ENCODE measurements around the gene SLC22A12.

SLC22A12 gene

GRCh38 chr11:64605656-64606585, 14.9 kb downstream of the SLC22A12 start:
- peak overlapping the region; percentile 7 for H3K56ac ChIP-seq (ENCODE audit: low read length)

GRCh38 chr11:64606796-64607380, 15.9 kb downstream of the SLC22A12 start:
- Histone ChIP-seq H4K5ac (ENCODE audit: low read length) (no peak overlapping the region), H3K79me1 (ENCODE audit: low read length) (no peaks in the 10 kb centered on the region), H3K79me2 (ENCODE audit: control insufficient read depth, insufficient read depth, low read length) (no peaks in the 10 kb centered on the region), H2BK120ac (ENCODE audit: low read depth, low read length) (no peak overlapping the region), H3K27ac (ENCODE audit: low read depth, low read length) (no peak overlapping the region), H2BK15ac (replicated peaks; ENCODE audit: low read depth) (no peak overlapping the region), H3K23ac (ENCODE audit: low read length) (no peak overlapping the region), H3K18ac (ENCODE audit: low read length) (no peak overlapping the region), H3K4me3 (ENCODE audit: low read length) (no peak overlapping the region), H3K56ac (ENCODE audit: low read length) (no peak overlapping the region), H3K36me3 (ENCODE audit: control insufficient read depth, insufficient read depth, low read length) (no peaks in the 10 kb centered on the region), H3K4me1 (ENCODE audit: control insufficient read depth, low read depth, low read length) (no peaks in the 10 kb centered on the region), H3K4me2 (ENCODE audit: low read length) (no peak overlapping the region), H4K8ac (ENCODE audit: low read depth, low read length) (no peak overlapping the region), H3K4ac (ENCODE audit: low read depth, low read length) (no peak overlapping the region), H3K27me3 (ENCODE audit: insufficient read depth, low read length, poor library complexity) (no peaks in the 10 kb centered on the region), H2AK5ac (ENCODE audit: low read length) (no peak overlapping the region), H2BK5ac (ENCODE audit: low read length) (no peak overlapping the region), H3K9ac (ENCODE audit: low read length) (no peak overlapping the region)
- WGBS (ENCODE audit: extremely low coverage, insufficient coverage, low lambda C conversion rate) = no CpG with 5 or more reads among the region's 23 CpGs
- no peak for DNase-seq

More at GRCh38 chr11:64605656-64606585, 14.9 kb downstream of the SLC22A12 start:
- no peaks in the 10 kb centered on the region for H3K79me2 ChIP-seq (ENCODE audit: control insufficient read depth, insufficient read depth, low read length)
- no peak overlapping the region for H2BK120ac ChIP-seq (ENCODE audit: low read depth, low read length)
- no peak overlapping the region for H3K9ac ChIP-seq (ENCODE audit: low read length)
- H3K18ac ChIP-seq (ENCODE audit: low read length) = no peak overlapping the region
- no peak overlapping the region for H2AK5ac ChIP-seq (ENCODE audit: low read length)
- H3K4me1 ChIP-seq (ENCODE audit: control insufficient read depth, low read depth, low read length) = no peaks in the 10 kb centered on the region
- H3K27ac ChIP-seq (ENCODE audit: low read depth, low read length) = no peak overlapping the region
- H3K27me3 ChIP-seq (ENCODE audit: insufficient read depth, low read length, poor library complexity) = no peaks in the 10 kb centered on the region
- no peaks in the 10 kb centered on the region for H3K79me1 ChIP-seq (ENCODE audit: low read length)
- DNase-seq = no peak
- no peak overlapping the region for H3K4me2 ChIP-seq (ENCODE audit: low read length)
- no peak overlapping the region for H2BK15ac ChIP-seq (replicated peaks; ENCODE audit: low read depth)
- H3K4me3 ChIP-seq (ENCODE audit: low read length) = no peak overlapping the region
- no peaks in the 10 kb centered on the region for H3K36me3 ChIP-seq (ENCODE audit: control insufficient read depth, insufficient read depth, low read length)
- H4K5ac ChIP-seq (ENCODE audit: low read length) = no peak overlapping the region
- no peak overlapping the region for H3K23ac ChIP-seq (ENCODE audit: low read length)
- H4K8ac ChIP-seq (ENCODE audit: low read depth, low read length) = no peak overlapping the region
- H2BK5ac ChIP-seq (ENCODE audit: low read length) = no peak overlapping the region
- no peak overlapping the region for H3K4ac ChIP-seq (ENCODE audit: low read depth, low read length)
- no CpG with 5 or more reads among the region's 21 CpGs for WGBS (ENCODE audit: extremely low coverage, insufficient coverage, low lambda C conversion rate)

- no peaks in the 10 kb centered on the region for H3K36me3 ChIP-seq (ENCODE audit: control insufficient read depth, insufficient read depth, low read length)
- H3K79me1 ChIP-seq (ENCODE audit: low read length) = no peaks in the 10 kb centered on the region
- H3K18ac ChIP-seq (ENCODE audit: low read length) = no peak overlapping the region
- H3K27ac ChIP-seq (ENCODE audit: low read depth, low read length) = no peak overlapping the region
- no peak overlapping the region for H3K23ac ChIP-seq (ENCODE audit: low read length)
- H3K4ac ChIP-seq (ENCODE audit: low read depth, low read length) = no peak overlapping the region
- H4K8ac ChIP-seq (ENCODE audit: low read depth, low read length) = no peak overlapping the region
- no peak overlapping the region for H3K4me2 ChIP-seq (ENCODE audit: low read length)
- WGBS (ENCODE audit: extremely low coverage, insufficient coverage, low lambda C conversion rate) = no CpG with 5 or more reads among the region's 55 CpGs
- no peak overlapping the region for H2AK5ac ChIP-seq (ENCODE audit: low read length)
- no peak overlapping the region for H3K9ac ChIP-seq (ENCODE audit: low read length)
- H2BK15ac ChIP-seq (replicated peaks; ENCODE audit: low read depth) = no peak overlapping the region
- no peak for DNase-seq
- no peaks in the 10 kb centered on the region for H3K27me3 ChIP-seq (ENCODE audit: insufficient read depth, low read length, poor library complexity)
- H3K4me3 ChIP-seq (ENCODE audit: low read length) = no peak overlapping the region
- H4K5ac ChIP-seq (ENCODE audit: low read length) = no peak overlapping the region
- H3K56ac ChIP-seq (ENCODE audit: low read length) = peak overlapping the region; percentile 25
- H3K4me1 ChIP-seq (ENCODE audit: control insufficient read depth, low read depth, low read length) = no peaks in the 10 kb centered on the region
- no peaks in the 10 kb centered on the region for H3K79me2 ChIP-seq (ENCODE audit: control insufficient read depth, insufficient read depth, low read length)
- no peak overlapping the region for H2BK5ac ChIP-seq (ENCODE audit: low read length)
- H2BK120ac ChIP-seq (ENCODE audit: low read depth, low read length) = no peak overlapping the region
Measured at GRCh38 chr11:64607381-64607985, 16.5 kb downstream of the SLC22A12 start.

- WGBS (ENCODE audit: extremely low coverage, insufficient coverage, low lambda C conversion rate) = no CpG with 5 or more reads among the region's 18 CpGs
- Histone ChIP-seq H3K23ac (ENCODE audit: low read length) (no peak overlapping the region), H3K56ac (ENCODE audit: low read length) (peak overlapping the region; percentile 25), H3K36me3 (ENCODE audit: control insufficient read depth, insufficient read depth, low read length) (no peaks in the 10 kb centered on the region), H2BK5ac (ENCODE audit: low read length) (no peak overlapping the region), H3K4me3 (ENCODE audit: low read length) (no peak overlapping the region), H2BK15ac (replicated peaks; ENCODE audit: low read depth) (no peak overlapping the region), H3K4me2 (ENCODE audit: low read length) (no peak overlapping the region), H3K4me1 (ENCODE audit: control insufficient read depth, low read depth, low read length) (no peaks in the 10 kb centered on the region), H3K79me1 (ENCODE audit: low read length) (no peaks in the 10 kb centered on the region), H4K5ac (ENCODE audit: low read length) (no peak overlapping the region), H3K9ac (ENCODE audit: low read length) (no peak overlapping the region), H3K27me3 (ENCODE audit: insufficient read depth, low read length, poor library complexity) (no peaks in the 10 kb centered on the region), H3K27ac (ENCODE audit: low read depth, low read length) (no peak overlapping the region), H4K8ac (ENCODE audit: low read depth, low read length) (no peak overlapping the region), H3K4ac (ENCODE audit: low read depth, low read length) (no peak overlapping the region), H3K18ac (ENCODE audit: low read length) (no peak overlapping the region), H2AK5ac (ENCODE audit: low read length) (no peak overlapping the region), H2BK120ac (ENCODE audit: low read depth, low read length) (no peak overlapping the region), H3K79me2 (ENCODE audit: control insufficient read depth, insufficient read depth, low read length) (no peaks in the 10 kb centered on the region)
- no peak for DNase-seq
Measured at GRCh38 chr11:64608046-64608445, 17.0 kb downstream of the SLC22A12 start.

- Histone ChIP-seq H3K18ac (ENCODE audit: low read length) (no peak overlapping the region), H3K23ac (ENCODE audit: low read length) (no peak overlapping the region), H2BK5ac (ENCODE audit: low read length) (no peak overlapping the region), H3K79me1 (ENCODE audit: low read length) (no peaks in the 10 kb centered on the region), H4K8ac (ENCODE audit: low read depth, low read length) (no peak overlapping the region), H3K9ac (ENCODE audit: low read length) (no peak overlapping the region), H3K36me3 (ENCODE audit: control insufficient read depth, insufficient read depth, low read length) (no peaks in the 10 kb centered on the region), H3K27me3 (ENCODE audit: insufficient read depth, low read length, poor library complexity) (no peaks in the 10 kb centered on the region), H3K56ac (ENCODE audit: low read length) (no peak overlapping the region), H3K4ac (ENCODE audit: low read depth, low read length) (no peak overlapping the region), H2BK120ac (ENCODE audit: low read depth, low read length) (no peak overlapping the region), H3K4me1 (ENCODE audit: control insufficient read depth, low read depth, low read length) (no peaks in the 10 kb centered on the region), H3K4me2 (ENCODE audit: low read length) (no peak overlapping the region), H3K79me2 (ENCODE audit: control insufficient read depth, insufficient read depth, low read length) (no peaks in the 10 kb centered on the region), H4K5ac (ENCODE audit: low read length) (no peak overlapping the region), H2BK15ac (replicated peaks; ENCODE audit: low read depth) (no peak overlapping the region), H2AK5ac (ENCODE audit: low read length) (no peak overlapping the region), H3K4me3 (ENCODE audit: low read length) (no peak overlapping the region), H3K27ac (ENCODE audit: low read depth, low read length) (no peak overlapping the region)
- no CpG with 5 or more reads among the region's 12 CpGs for WGBS (ENCODE audit: extremely low coverage, insufficient coverage, low lambda C conversion rate)
- peak; percentile 6 for DNase-seq
Measured at GRCh38 chr11:64608636-64609035, 17.6 kb downstream of the SLC22A12 start.

Data from mesendoderm (in vitro differentiated cells).